Measurements from ENCODE around the gene EPGN. TPM values are rescaled to one million over a fixed set of nuclear protein-coding genes. Genes with fewer than 3 reads are reported as not detected.

EPGN gene
- total and polyA plus RNA-seq, 2 of the 8 experiments (the other 6 are each of a cell fraction or from before 2014, with no cell fraction given) = not detected

GRCh38 chr4:74324262-74324661 lies 16.0 kb downstream of the EPGN start:
- Histone ChIP-seq H3K23ac (ENCODE audit: insufficient read length) (no peak overlapping the region), H3K36me3 (ENCODE audit: control insufficient read depth in 2 of 4, insufficient read depth in 4 of 4, low read length in 3 of 4) (no peaks in the 10 kb centered on the region), H3K27ac (ENCODE audit: low read depth, low read length) (no peak overlapping the region), H2BK120ac (replicated peaks; ENCODE audit: low read depth, low read length) (no peak overlapping the region), H3K14ac (ENCODE audit: insufficient read length) (no peak overlapping the region), H3K79me1 (ENCODE audit: low read depth, low read length) (no peaks in the 10 kb centered on the region), H2BK20ac (ENCODE audit: low read length) (no peak overlapping the region), H3K9ac (replicated peaks in 1 of 4; ENCODE audit: extremely low read depth in 1 of 4, low read depth in 3 of 4, low read length in 3 of 4) (no peak overlapping the region), H4K8ac (ENCODE audit: extremely low read depth, insufficient read depth, low read length) (no peak overlapping the region), H4K20me1 (replicated peaks in 1 of 2; ENCODE audit: control insufficient read depth in 1 of 2, insufficient read depth in 2 of 2, low read length in 2 of 2) (no peaks in the 10 kb centered on the region), H4K91ac (replicated peaks; ENCODE audit: insufficient read length, low read length) (no peak overlapping the region), H3K4me1 (replicated peaks in 1 of 4; ENCODE audit: control insufficient read depth in 3 of 4, insufficient read depth in 4 of 4, low read length in 3 of 4) (peaks cover 0 to 7% (median under 1%) of the 10 kb centered on the region in 4 experiments; a peak in 2 of 7 replicates), H3K4me2 (ENCODE audit: insufficient read depth in 1 of 2, low read depth in 2 of 2, low read length in 2 of 2) (no peak overlapping the region), H2AK5ac (ENCODE audit: low read depth, low read length) (no peak overlapping the region), H3K4me3 (ENCODE audit: extremely low read depth in 1 of 4, insufficient read depth in 2 of 4, low read depth in 3 of 4, low read length in 4 of 4) (no peak overlapping the region), H3K79me2 (ENCODE audit: control insufficient read depth in 1 of 2, insufficient read depth in 2 of 2, low read length in 2 of 2) (no peaks in the 10 kb centered on the region), H3K18ac (ENCODE audit: extremely low read depth, low read length) (no peak overlapping the region), H2AFZ (ENCODE audit: low read length) (no peak overlapping the region), H3K56ac (replicated peaks; ENCODE audit: insufficient read length, low read depth, low read length) (no peak overlapping the region), H2BK15ac (ENCODE audit: low read length) (no peak overlapping the region), H2BK5ac (ENCODE audit: low read depth, low read length) (no peak overlapping the region), H4K5ac (ENCODE audit: insufficient read length, low read depth, low read length) (no peak overlapping the region), H3K9me3 (ENCODE audit: insufficient read depth in 2 of 2, low read depth in 1 of 2, low read length in 1 of 2) (no peaks in the 10 kb centered on the region), H3K4ac (replicated peaks; ENCODE audit: insufficient read length, low read depth, low read length) (no peak overlapping the region), H3K27me3 (replicated peaks in 1 of 4; ENCODE audit: control insufficient read depth in 3 of 4, extremely low read depth in 1 of 4, insufficient read depth in 3 of 4, low read length in 3 of 4) (no peaks in the 10 kb centered on the region), H2BK12ac (ENCODE audit: low read depth, low read length) (no peak overlapping the region), H3K23me2 (ENCODE audit: low read depth, low read length) (no peaks in the 10 kb centered on the region)
- ChIA-PET CTCF (ENCODE audit: partially characterized antibody) (interaction anchor here (1.1 to 2.4 kb wide), 5 partner anchors 8 to 352 kb away, joined by 3 to 6 read pairs (median 4); no protein-coding TSS in a partner anchor), POLR2A (ENCODE audit: partially characterized antibody) (no interaction called here)
- 87% methylated on average over 3 of the region's 3 CpGs; no CpG with 5 or more reads in 1 of the 2 experiments for WGBS, 2 experiments (ENCODE audit: extremely low coverage in 1 of 2, insufficient coverage in 1 of 2, insufficient read length in 1 of 2, insufficient replicate concordance in 2 of 2, low coverage in 1 of 2, low lambda C conversion rate in 2 of 2, missing lambda C conversion rate in 1 of 2)
- FAIRE-seq (peak; percentile 7), DNase-seq (ENCODE audit: low read depth in 1 of 2, low spot score in 2 of 2) (no peak)
- TF ChIP-seq, protein P1, sequence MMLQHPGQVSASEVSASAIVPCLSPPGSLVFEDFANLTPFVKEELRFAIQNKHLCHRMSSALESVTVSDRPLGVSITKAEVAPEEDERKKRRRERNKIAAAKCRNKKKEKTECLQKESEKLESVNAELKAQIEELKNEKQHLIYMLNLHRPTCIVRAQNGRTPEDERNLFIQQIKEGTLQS (IDR thresholded peaks at IDR 0.05; ENCODE audit: insufficient read depth, low read depth, low read length) = no peak
- TF ChIP-seq GTF2F1 (IDR thresholded peaks at IDR 0.05; ENCODE audit: borderline replicate concordance, low read depth, low read length) (no peak), TCF12 (IDR thresholded peaks at IDR 0.05; ENCODE audit: low read depth, low read length) (no peak), YY1 (IDR thresholded peaks at IDR 0.05; ENCODE audit: low read depth, low read length) (no peak), POU5F1 (IDR thresholded peaks at IDR 0.05; ENCODE audit: low read depth, low read length) (no peak), BCL11A (IDR thresholded peaks at IDR 0.05; ENCODE audit: low read depth in 2 of 2, low read length in 2 of 2) (no peak), RFX5 (IDR thresholded peaks at IDR 0.05; ENCODE audit: borderline replicate concordance, low read depth, low read length) (no peak)

Measured in H1 (cell line).